HT-29 (cell line): ENCODE data around the gene RSU1. TPM values are rescaled to one million over a fixed set of nuclear protein-coding genes. Genes with fewer than 3 reads are reported as not detected.
A peak's percentile ranks its signal among the peaks of the same experiment; 100 is the strongest.
"Not testable (repeated sequence)": the region's sequence is repeated elsewhere in the genome, so short reads cannot be mapped to it uniquely, and the experiment has no call there.

Experiments
- DNase-seq: peaks from one replicate; pipeline ENCODE4 v3.0.0-alpha.2; 2015; ENCODE audit warnings: low spot score
- total RNA-seq: library from RNA; depleted of rRNA; stranded (reverse); fragments of >200 nt; shearing (Covaris generic); gene quantifications from 2 replicates; pipeline ENCODE4 v1.2.3, GENCODE V29; 2014; rRNA removed

RSU1 gene
- 9.5 and 13.3 TPM in 2 replicates for total RNA-seq

DNA sequence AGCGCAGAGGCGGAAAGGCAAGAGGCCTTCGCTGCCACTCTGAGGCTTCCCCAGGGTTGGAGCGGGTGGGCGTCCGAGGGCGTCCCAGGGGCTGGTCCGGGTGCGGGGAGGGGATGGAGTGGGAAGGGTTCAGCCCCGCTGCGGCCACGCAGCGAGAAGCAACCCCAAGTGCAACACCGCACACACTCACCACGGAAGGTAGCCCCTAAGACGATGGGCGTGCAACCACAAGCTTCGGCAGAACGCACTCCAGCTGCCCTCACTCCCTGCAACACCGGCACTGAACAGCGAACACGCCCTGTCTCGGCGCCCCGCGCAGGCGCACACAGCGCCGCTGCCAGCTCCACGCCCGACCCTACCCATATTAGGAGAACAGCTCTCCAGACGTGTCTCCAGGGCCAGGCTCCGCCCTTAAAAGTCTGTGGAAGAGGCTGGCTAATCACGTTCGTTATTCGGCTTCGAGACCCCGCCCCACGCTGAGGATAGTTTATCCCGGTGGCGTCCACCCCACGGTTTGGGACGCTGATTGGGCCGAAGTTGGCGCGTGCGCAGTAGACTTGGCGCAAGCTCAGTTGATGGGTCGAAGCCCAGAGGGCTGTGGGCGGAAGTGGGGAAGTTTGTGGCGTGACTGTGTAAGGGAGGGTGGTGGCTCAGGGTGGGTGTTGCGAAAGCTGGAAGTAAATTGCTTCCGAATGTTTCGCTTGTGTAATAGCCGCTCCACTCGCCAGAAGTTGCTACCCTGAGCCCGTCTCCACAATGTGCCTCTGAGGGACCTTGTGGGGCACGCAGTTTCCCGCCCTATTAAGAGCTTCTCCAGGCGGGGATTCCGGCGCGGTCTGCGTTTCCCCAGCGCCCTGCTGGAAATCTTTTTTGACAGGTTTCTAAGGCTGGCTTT is at the start of gene RSU1:
Gene RSU1 (minus strand): TSS at position 300 of the 895 bp plus-strand sequence. CDS start 343 bp downstream, outside the sequence.
- DNase-seq, result peak; percentile 99

GRCh38 chr10:16866541-16867275 is 49.5 kb upstream of the RSU1 start:
- DNase-seq, result no peak

GRCh38 chr10:16865766-16866165 is 48.5 kb upstream of the RSU1 start:
- DNase-seq, result no peak

GRCh38 chr10:16863766-16864165 is 46.5 kb upstream of the RSU1 start:
- no peak for DNase-seq

DNA sequence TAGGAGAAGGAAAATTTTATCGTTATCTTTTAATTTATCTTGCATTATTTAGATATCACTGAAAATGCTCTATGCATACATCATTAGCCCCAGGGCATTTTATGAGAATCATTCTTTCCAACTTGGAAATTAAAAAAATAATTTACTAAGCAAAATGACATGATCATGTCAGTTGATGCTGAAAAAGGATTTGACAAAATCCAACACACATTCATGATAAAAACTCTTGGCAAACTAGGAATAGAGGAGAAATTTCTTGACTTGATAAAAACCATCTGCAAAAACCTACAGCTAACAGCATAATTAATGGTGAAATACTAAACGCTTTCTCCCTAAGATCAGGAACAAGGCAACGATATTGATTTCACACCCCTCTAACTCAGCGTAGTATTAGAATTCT is 40.2 kb upstream of the RSU1 start:
- no peak for DNase-seq

GRCh38 chr10:16856567-16856966 is 39.3 kb upstream of the RSU1 start:
- no peak for DNase-seq

DNA sequence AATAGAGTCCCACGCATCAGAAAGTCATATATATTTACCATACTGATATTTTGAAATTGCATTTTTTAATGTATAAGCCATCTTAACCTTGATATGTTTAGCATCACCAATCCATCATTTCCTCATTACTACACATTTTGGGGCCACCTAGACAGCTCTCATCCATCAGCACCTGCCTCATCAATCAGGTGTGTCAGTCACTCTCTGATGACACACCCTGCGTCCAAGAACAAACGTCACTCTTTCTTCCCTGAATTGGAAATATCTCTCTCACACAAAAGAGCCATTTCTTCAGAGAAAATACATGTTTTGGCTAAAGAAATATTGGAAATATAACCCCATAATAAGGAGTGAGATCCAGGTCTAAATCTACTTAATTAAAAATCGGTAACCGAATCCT is 38.9 kb upstream of the RSU1 start:
- DNase-seq, result no peak

GRCh38 chr10:16854623-16855022 is 37.4 kb upstream of the RSU1 start:
- DNase-seq, result peak; percentile 16

DNA sequence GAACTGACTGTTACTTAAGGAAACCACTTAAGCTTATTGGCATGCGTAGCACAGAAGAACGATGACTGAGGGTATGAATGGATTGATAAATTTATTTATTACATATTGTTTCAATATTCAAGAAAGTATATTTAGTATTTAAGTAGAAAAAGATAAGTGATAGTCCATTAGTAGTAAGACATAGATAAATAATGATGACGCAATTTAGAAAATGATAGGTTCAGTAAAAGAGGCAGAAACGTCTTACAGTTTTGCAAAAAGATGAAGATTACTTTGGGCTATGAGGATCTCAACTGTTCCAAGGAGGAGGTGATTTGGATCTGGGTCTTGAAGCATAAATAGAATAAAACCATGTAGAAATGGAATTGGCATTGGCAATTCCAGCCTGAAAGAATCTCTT is 36.6 kb upstream of the RSU1 start:
- no peak for DNase-seq

GRCh38 chr10:16853201-16853600 is 36.0 kb upstream of the RSU1 start:
- peak; percentile 39 for DNase-seq

GRCh38 chr10:16852624-16853023 is 35.4 kb upstream of the RSU1 start:
- no peak for DNase-seq

DNA sequence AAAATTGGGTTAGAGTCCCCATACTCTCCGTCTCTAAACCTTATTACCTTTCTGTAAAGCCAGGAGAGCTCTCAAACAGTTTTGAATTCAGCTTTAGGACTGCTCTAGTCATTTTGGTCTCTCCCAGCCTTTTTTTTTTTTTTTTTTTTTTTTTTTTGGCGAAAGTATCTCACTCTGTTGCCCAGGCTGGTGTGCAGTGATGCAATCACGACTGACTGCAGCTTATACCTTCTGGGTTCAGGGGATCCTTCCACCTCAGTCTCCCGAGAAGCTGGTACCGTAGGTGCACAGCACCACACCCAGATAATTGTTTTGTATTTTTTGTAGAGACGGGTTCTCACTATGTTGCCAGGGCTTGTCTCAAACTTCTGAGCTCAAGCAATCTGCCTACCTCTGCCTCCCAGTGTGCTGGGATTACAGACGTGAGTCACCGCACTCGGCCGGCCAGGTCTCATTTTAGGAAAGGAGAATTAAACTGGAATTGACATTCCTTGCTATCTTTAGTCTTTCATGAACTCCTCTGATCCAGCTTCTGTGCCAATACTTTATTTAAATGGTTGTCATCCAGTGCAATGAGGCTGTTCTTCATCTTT is 31.4 kb upstream of the RSU1 start:
- DNase-seq, result no peak

GRCh38 chr10:16847644-16848043 is 30.4 kb upstream of the RSU1 start:
- DNase-seq, result no peak

DNA sequence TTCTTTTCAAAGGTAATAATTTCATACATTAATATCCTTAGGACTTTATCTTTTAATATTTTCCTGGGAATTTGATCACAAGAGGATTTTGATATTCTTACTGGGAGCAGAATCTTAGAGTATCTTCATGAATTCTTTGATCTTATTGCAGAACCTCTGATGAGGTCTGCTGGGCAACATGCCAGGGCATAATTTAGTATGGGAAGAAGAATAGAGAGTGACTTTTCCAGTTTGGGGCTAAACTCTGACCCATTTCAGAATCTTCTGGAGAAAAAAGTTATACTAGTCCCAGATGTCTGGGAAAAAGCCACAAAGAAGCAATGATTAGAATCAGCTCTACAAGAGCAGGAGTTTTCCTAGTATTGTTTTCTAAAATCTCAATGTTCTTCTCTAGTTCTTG is 28.0 kb upstream of the RSU1 start:
- no peak for DNase-seq

- peak; percentile 75 for DNase-seq
These were observed 26.1 kb upstream of the RSU1 start for GRCh38 chr10:16843252-16843870.

GRCh38 chr10:16835228-16835627 is 18.0 kb upstream of the RSU1 start:
- no peak for DNase-seq

- DNase-seq, result peak; percentile 65
These were observed 15.3 kb upstream of the RSU1 start for GRCh38 chr10:16832351-16833080.

DNA sequence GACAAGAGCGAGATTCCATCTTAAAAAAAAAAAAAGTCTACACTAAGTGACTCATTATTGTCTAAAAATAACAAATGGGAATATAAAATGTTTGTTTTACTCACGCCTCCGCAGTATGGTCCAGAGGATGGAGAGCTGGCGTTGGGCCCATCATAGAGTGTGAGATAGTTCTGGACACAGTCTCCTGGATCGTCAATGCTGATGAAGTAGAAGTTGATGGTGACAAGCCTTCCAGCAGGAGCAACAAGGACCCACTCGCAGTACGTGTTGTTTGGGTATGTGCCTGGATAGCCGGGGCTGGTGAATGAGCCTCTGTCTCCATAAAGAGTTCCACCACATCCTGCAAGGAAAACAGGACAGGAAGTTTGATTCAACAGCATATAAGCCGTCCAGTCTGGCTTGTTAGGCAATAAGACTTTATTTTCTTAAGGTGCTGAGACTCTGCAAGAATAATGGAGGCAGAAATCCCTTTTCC is 11.5 kb upstream of the RSU1 start:
- no peak for DNase-seq

- peak; percentile 92 for DNase-seq
These were observed 10.9 kb upstream of the RSU1 start for GRCh38 chr10:16828114-16828568.

GRCh38 chr10:16827474-16827873 is 10.2 kb upstream of the RSU1 start:
- DNase-seq, result not testable (repeated sequence)
